IPS DF 4.7 (cell line): Measurements from ENCODE around the gene GPNMB.
"Not testable (repeated sequence)": the region's sequence is repeated elsewhere in the genome, so short reads cannot be mapped to it uniquely, and the experiment has no call there.

ENCODE experiments used
- DNase-seq: peaks from one replicate; pipeline ENCODE4 v3.0.0-alpha.2; 2013; ENCODE audit warnings: low spot score; ENCODE audit errors: extremely low read depth

GPNMB gene

DNA sequence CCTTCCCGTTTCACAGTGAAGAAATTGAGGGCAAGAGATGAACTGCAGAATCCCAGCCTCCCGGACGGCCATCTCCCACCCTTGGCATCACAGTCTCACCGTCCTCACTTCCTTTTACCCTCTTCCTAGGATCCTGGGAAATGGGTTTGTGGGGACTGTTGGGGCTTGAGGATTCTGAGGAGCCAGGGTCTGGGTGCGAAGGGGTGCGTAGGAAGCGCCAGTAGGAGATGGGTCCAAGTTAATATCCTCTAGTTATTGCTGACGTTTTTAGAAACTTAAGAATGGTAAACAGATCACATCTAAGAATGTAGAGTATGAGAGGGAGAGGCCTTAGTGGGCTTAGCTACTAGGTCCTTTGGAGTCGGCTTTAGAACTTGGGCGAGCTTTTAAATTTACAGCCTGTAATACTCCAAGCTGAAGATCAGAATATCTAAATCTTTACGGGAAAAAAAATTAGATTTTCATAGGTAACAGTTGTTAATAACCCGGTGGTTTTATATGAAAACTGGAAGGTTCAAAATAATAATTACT, 53.3 kb downstream of the GPNMB start:
- DNase-seq: no peak

DNA sequence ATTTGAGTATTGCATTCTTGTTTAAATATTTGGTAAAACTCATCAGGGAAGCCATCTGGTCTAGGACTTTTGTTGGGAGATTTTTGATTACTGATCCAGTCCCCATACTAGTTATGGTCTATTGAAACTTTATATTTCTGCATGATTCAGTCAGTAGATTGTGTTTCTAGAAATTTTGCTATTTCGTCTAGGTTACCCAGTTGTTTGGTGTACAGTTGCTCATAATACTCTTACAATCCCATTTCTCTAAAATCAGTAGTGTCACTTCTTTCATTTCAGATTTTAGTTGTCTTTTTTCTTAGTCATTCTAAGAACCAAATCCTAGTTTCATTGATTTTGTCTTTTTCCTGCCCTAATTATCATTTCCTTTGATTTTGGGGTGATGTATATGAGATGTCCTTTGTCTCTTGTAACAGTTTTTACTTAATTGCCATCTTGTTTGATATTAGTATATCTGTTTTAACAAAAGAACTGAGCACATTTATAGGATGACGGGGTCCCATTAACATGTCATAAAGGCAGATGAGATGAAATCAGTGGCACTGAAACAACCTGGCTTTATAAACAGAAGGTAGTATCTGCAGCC, 60.5 kb downstream of the GPNMB start:
- DNase-seq: no peak

DNA sequence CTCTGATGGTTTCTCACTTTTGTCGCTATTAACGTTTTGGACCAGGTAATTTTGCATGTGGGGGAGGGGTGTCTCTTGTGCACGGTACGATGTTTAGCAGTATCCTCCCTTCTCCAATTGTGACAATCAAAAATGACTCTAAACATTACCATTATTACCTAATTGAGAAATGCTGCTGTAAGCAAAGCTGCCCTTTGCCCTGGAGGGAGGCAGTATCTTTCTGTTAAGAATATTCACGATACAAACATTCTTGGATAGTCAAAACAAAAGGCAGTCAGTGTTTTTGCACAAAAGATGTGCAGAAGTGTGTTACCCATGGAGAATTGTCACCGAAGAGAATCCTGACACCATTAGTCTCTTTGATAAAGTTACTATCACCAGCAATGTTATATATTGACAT, 62.2 kb downstream of the GPNMB start:
- DNase-seq: no peak

DNA sequence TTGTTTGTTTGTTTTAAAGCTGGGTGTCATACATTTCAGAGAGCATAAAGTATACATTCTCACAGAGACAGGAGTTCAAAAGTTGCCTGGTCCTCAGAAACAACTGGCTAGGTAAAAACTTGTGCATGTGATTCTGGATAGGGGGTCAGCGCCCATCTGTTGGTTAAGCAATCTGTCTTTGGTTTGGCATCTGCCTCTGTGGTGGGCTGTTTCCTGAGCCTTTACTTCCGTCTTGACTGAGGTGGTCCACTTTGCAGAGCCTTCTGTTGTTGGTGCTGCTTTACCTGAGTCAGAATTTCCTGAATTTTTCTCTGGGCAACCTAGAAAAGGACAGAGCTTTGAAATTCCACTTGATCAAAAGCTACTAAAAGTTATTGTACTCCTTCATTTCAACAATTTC, 65.6 kb downstream of the GPNMB start:
- DNase-seq: not testable (repeated sequence)

DNA sequence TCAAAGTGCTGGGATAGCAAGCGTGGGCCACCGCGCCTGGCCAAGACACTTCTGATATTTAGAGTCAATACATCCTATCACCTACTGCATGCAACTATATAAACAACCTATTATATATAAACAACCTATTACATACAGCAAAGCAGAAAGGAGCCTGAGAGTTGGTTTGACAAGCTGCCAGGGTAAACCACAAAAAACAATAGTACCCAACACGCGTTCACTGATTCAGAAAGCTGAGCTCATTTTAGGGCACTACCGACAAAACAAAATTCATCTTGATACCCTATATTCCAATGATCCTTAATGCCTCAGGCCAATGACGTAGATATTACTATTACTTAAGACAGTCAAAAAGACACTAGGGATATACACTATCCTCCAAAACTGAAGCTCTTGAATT, 68.8 kb downstream of the GPNMB start:
- no peak for DNase-seq
